ENCODE data around the gene HOXD9. TPM values are rescaled to one million over a fixed set of nuclear protein-coding genes. Genes with fewer than 3 reads are reported as not detected.

The HOXD9 gene
- total and polyA plus RNA-seq, 2 of the 8 experiments (the other 6 are each of a cell fraction or from before 2014, with no cell fraction given): not detected

- TF ChIP-seq RNF2 (IDR thresholded peaks at IDR 0.05; ENCODE audit: borderline replicate concordance, low read depth, low read length, missing control alignments, poor library complexity, severe bottlenecking) (peak; percentile 98), TAF7 (optimal IDR thresholded peaks at IDR 0.05; ENCODE audit: borderline replicate concordance, low read depth, low read length) (no peak), EGR1 (IDR thresholded peaks at IDR 0.05; ENCODE audit: borderline replicate concordance, low read depth, low read length) (no peak), CREB1 (IDR thresholded peaks at IDR 0.05) (0 out of 2 replicates have a peak, but pooled peaks have one; percentile 24), EZH2 (IDR thresholded peaks at IDR 0.05; ENCODE audit: low read depth, low read length, severe bottlenecking) (peak; percentile 98)
Observed at GRCh38 chr2:176085120-176085788, 37.3 kb upstream of the HOXD9 start (continued).
